SK-N-SH (cell line): Measurements from ENCODE around the gene KRTAP9-8. TPM values are rescaled to one million over a fixed set of nuclear protein-coding genes. Genes with fewer than 3 reads are reported as not detected.

ENCODE experiments used
- CTCF ChIA-PET: fragments of 300-600, 350-600 bp; formaldehyde crosslinking; extraction: SDS; loops from one replicate; lab custom pipeline; 2021; lab: Yijun Ruan, JAX
- POLR2A ChIA-PET: fragments of 350-600 bp; sonication (Branson Sonifier 250); formaldehyde crosslinking; extraction: SDS; loops from one replicate; lab custom pipeline; 2020; ENCODE audit warnings: antibody characterized with exemption, inconsistent platforms; lab: Yijun Ruan, JAX
- DNase-seq: peaks from one replicate; pipeline ENCODE4 v3.0.0; 2012
- H2AFZ ChIP-seq: fragments of 200-600 bp; sonication (generic); 2 replicates; pipeline ENCODE4 v1.8.1; 2016; ENCODE audit warnings: antibody characterized with exemption, mild to moderate bottlenecking, low read depth
- H3F3A ChIP-seq: fragments of 200-600 bp; sonication (generic); replicated peaks from 2 replicates; pipeline ENCODE3; 2016; ENCODE audit warnings: antibody characterized with exemption, mild to moderate bottlenecking; ENCODE audit not compliant: insufficient read depth
- H3K27ac ChIP-seq, 2 experiments: fragments of 200-500 bp in 1 of 2; fragments of 200-600 bp in 1 of 2; sonication (Bioruptor generic) in 1 of 2; sonication (generic), shearing (Covaris generic) in 1 of 2; 2 replicates each; pipeline versions ENCODE4 v1.5.1 to v1.6.1; 2014 to 2016; ENCODE audit warnings: low read depth in 2 of 2, inconsistent platforms in 1 of 2, low read length in 1 of 2, mild to moderate bottlenecking in 1 of 2, mixed read lengths in 1 of 2
- H3K27me3 ChIP-seq: fragments of 200-600 bp; sonication (generic), shearing (Covaris generic); 2 replicates; pipeline ENCODE4 v1.6.1; 2016; ENCODE audit warnings: mixed run types; ENCODE audit not compliant: insufficient read depth
- H3K36me3 ChIP-seq, 2 experiments: fragments of 200-500 bp in 1 of 2; fragments of 200-600 bp in 1 of 2; sonication (Bioruptor generic) in 1 of 2; sonication (generic) in 1 of 2; replicated peaks in 1 of 2; 2 replicates each; pipeline versions ENCODE3 to v1.5.1; 2014 to 2016; ENCODE audit warnings: low read length in 1 of 2, mild to moderate bottlenecking in 1 of 2; ENCODE audit not compliant: insufficient read depth in 2 of 2, control insufficient read depth in 1 of 2
- H3K4me1 ChIP-seq, 2 experiments: fragments of 200-500 bp in 1 of 2; fragments of 200-600 bp in 1 of 2; sonication (Bioruptor generic) in 1 of 2; sonication (generic), shearing (Covaris generic) in 1 of 2; 2 replicates each; pipeline versions ENCODE4 v1.5.1 to v1.6.1; 2014 to 2016; ENCODE audit warnings: low read depth in 1 of 2, low read length in 1 of 2, mixed run types in 1 of 2; ENCODE audit not compliant: insufficient read depth in 2 of 2, control insufficient read depth in 1 of 2
- H3K4me2 ChIP-seq: fragments of 200-600 bp; sonication (generic), shearing (Covaris generic); 2 replicates; pipeline ENCODE4 v1.6.1; 2017; ENCODE audit warnings: mixed run types
- H3K4me3 ChIP-seq, 2 experiments: fragments of 200-500 bp in 1 of 2; fragments of 200-600 bp in 1 of 2; sonication (Bioruptor generic) in 1 of 2; sonication (generic), shearing (Covaris generic) in 1 of 2; 2 replicates each; pipeline versions ENCODE4 v1.5.1 to v1.8.1; 2014 to 2016; ENCODE audit warnings: low read depth in 2 of 2, inconsistent platforms in 1 of 2, low read length in 1 of 2, mild to moderate bottlenecking in 1 of 2, mixed read lengths in 1 of 2, moderate library complexity in 1 of 2
- H3K79me2 ChIP-seq: fragments of 200-600 bp; sonication (generic); 2 replicates; pipeline ENCODE4 v1.8.1; 2017; ENCODE audit warnings: mild to moderate bottlenecking; ENCODE audit not compliant: insufficient read depth
- H3K9ac ChIP-seq: fragments of 200-600 bp; sonication (generic); 2 replicates; pipeline ENCODE4 v1.6.1; 2017; ENCODE audit warnings: mixed run types
- H3K9me2 ChIP-seq: fragments of 200-600 bp; sonication (generic); 2 replicates; pipeline ENCODE4 v1.6.1; 2017; ENCODE audit warnings: mixed run types
- H3K9me3 ChIP-seq: fragments of 200-600 bp; sonication (generic); 2 replicates; pipeline ENCODE4 v1.6.1; 2017; ENCODE audit warnings: mixed run types, mild to moderate bottlenecking, moderate library complexity
- H4K20me1 ChIP-seq: fragments of 200-600 bp; sonication (generic); 2 replicates; pipeline ENCODE4 v1.6.1; 2017; ENCODE audit warnings: mild to moderate bottlenecking, mixed run types; ENCODE audit not compliant: insufficient read depth
- FOSL2 ChIP-seq: IDR thresholded peaks from 2 replicates; pipeline ENCODE4 v1.4.0; 2012; ENCODE audit warnings: low read depth, mild to moderate bottlenecking, moderate library complexity, borderline replicate concordance
- FOXJ3 ChIP-seq: sonication (generic); formaldehyde crosslinking; IDR thresholded peaks from 2 replicates; pipeline ENCODE4 v1.5.1; 2020; ENCODE audit warnings: mild to moderate bottlenecking, missing genetic modification reagents
- GABPA ChIP-seq: IDR thresholded peaks from 2 replicates; pipeline ENCODE4 v1.4.0; 2012; ENCODE audit warnings: low read depth, mild to moderate bottlenecking
- GATA2 ChIP-seq: sonication (generic); formaldehyde crosslinking; IDR thresholded peaks from 2 replicates; pipeline ENCODE4 v1.5.0; 2020; ENCODE audit warnings: mild to moderate bottlenecking, missing genetic modification reagents
- JUND ChIP-seq: IDR thresholded peaks from 2 replicates; pipeline ENCODE4 v1.4.0; 2012
- MEF2A ChIP-seq: IDR thresholded peaks from 2 replicates; pipeline ENCODE4 v1.4.0; 2012; ENCODE audit warnings: low read depth, borderline replicate concordance
- MXI1 ChIP-seq: IDR thresholded peaks from 2 replicates; pipeline ENCODE4 v1.6.1; 2012; ENCODE audit warnings: mild to moderate bottlenecking, low read depth, low read length, improper control_type of control experiment
- NRF1 ChIP-seq: IDR thresholded peaks from 2 replicates; pipeline ENCODE4 v1.6.1; 2012; ENCODE audit warnings: low read depth, mild to moderate bottlenecking, low read length
- RCOR1 ChIP-seq: fragments of 150-350 bp; IDR thresholded peaks from 2 replicates; pipeline ENCODE4 v1.6.1; 2017; ENCODE audit warnings: antibody characterized with exemption, low read length
- RFX5 ChIP-seq: IDR thresholded peaks from 2 replicates; pipeline ENCODE4 v1.6.1; 2012; ENCODE audit warnings: mild to moderate bottlenecking, improper control_type of control experiment, low read length
- RXRA ChIP-seq: IDR thresholded peaks from 2 replicates; pipeline ENCODE4 v1.4.0; 2012; ENCODE audit warnings: low read depth, mild to moderate bottlenecking, borderline replicate concordance
- SMC3 ChIP-seq: IDR thresholded peaks from 2 replicates; pipeline ENCODE4 v1.6.1; 2012; ENCODE audit warnings: low read depth, low read length, improper control_type of control experiment
- TAF1 ChIP-seq: IDR thresholded peaks from 2 replicates; pipeline ENCODE4 v1.6.1; 2012; ENCODE audit warnings: low read depth, mild to moderate bottlenecking, low read length, moderate library complexity, borderline replicate concordance
- TCF12 ChIP-seq: IDR thresholded peaks from 2 replicates; pipeline ENCODE4 v1.4.0; 2012
- polyA plus RNA-seq, 3 experiments: library from polyadenylated mRNA; depleted of rRNA; stranded (reverse); fragments of >200 nt; gene quantifications; 2 replicates each; pipeline ENCODE4 v1.2.3, GENCODE V29; 2012
- TF ChIP-seq, protein P1 (sequence below): IDR thresholded peaks from 2 replicates; pipeline ENCODE4; 2012
- TF ChIP-seq, protein P2 (sequence below): fragments of 150-350 bp; IDR thresholded peaks from 2 replicates; pipeline ENCODE4 v1.6.1; 2016; ENCODE audit warnings: mild to moderate bottlenecking, low read depth, low read length
- TF ChIP-seq, protein P3 (sequence below): IDR thresholded peaks from 2 replicates; pipeline ENCODE4 v1.4.0; 2012; ENCODE audit warnings: low read depth, borderline replicate concordance

Gene KRTAP9-8
- polyA plus RNA-seq, 1 of the 3 experiments (the other 2 are of a cell fraction): not detected

DNA sequence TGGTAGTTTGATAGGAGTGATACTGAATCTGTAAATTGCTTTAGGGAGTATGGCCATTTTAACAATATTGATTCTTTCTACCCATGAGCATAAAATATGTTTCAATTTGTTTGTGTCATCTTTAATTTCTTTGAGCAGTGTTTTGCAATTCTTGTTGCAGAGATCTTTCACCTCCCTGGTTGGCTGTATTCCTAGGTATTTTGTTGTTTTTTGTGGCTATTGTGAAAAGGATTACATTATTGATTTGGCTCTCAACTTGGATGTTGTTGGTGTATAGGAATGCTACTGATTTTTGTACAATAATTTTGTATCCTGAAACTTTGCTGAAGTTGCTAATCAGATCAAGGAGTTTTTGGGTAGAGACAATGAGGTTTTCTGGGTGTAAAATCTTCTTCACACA is 20.6 kb downstream of the KRTAP9-8 start:
- no peaks in the 10 kb centered on the region for H3K36me3 ChIP-seq
- no peaks in the 10 kb centered on the region for H3K9me2 ChIP-seq
- H3K27ac ChIP-seq: no peak overlapping the region
- DNase-seq: no peak
- ChIA-PET CTCF (no interaction called here), POLR2A (no interaction called here)
- H3K4me2 ChIP-seq: no peak overlapping the region
- no peak overlapping the region for H3K4me3 ChIP-seq
- TF ChIP-seq, protein P1, sequence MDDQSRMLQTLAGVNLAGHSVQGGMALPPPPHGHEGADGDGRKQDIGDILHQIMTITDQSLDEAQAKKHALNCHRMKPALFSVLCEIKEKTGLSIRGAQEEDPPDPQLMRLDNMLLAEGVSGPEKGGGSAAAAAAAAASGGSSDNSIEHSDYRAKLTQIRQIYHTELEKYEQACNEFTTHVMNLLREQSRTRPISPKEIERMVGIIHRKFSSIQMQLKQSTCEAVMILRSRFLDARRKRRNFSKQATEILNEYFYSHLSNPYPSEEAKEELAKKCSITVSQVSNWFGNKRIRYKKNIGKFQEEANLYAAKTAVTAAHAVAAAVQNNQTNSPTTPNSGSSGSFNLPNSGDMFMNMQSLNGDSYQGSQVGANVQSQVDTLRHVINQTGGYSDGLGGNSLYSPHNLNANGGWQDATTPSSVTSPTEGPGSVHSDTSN: no peak
- TF ChIP-seq SMC3 (no peak), TCF12 (no peak), RFX5 (no peak), RCOR1 (no peak), GATA2 (CRISPR knock-in tag) (no peak), FOSL2 (no peak), FOXJ3 (CRISPR knock-in tag) (no peak), TAF1 (no peak), GABPA (no peak), RXRA (no peak), MEF2A (no peak), JUND (no peak), MXI1 (no peak), NRF1 (no peak)
- TF ChIP-seq, protein P2, sequence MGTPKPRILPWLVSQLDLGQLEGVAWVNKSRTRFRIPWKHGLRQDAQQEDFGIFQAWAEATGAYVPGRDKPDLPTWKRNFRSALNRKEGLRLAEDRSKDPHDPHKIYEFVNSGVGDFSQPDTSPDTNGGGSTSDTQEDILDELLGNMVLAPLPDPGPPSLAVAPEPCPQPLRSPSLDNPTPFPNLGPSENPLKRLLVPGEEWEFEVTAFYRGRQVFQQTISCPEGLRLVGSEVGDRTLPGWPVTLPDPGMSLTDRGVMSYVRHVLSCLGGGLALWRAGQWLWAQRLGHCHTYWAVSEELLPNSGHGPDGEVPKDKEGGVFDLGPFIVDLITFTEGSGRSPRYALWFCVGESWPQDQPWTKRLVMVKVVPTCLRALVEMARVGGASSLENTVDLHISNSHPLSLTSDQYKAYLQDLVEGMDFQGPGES: no peak
- TF ChIP-seq, protein P3, sequence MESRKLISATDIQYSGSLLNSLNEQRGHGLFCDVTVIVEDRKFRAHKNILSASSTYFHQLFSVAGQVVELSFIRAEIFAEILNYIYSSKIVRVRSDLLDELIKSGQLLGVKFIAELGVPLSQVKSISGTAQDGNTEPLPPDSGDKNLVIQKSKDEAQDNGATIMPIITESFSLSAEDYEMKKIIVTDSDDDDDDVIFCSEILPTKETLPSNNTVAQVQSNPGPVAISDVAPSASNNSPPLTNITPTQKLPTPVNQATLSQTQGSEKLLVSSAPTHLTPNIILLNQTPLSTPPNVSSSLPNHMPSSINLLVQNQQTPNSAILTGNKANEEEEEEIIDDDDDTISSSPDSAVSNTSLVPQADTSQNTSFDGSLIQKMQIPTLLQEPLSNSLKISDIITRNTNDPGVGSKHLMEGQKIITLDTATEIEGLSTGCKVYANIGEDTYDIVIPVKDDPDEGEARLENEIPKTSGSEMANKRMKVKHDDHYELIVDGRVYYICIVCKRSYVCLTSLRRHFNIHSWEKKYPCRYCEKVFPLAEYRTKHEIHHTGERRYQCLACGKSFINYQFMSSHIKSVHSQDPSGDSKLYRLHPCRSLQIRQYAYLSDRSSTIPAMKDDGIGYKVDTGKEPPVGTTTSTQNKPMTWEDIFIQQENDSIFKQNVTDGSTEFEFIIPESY: no peak
- H3F3A ChIP-seq: peaks cover 3% of the 10 kb centered on the region
- H3K4me1 ChIP-seq: no peaks in the 10 kb centered on the region
- H3K27me3 ChIP-seq: peaks cover 23% of the 10 kb centered on the region; the same call in 1 of the 2 replicates
- no peak overlapping the region for H3K9ac ChIP-seq
- H4K20me1 ChIP-seq: no peaks in the 10 kb centered on the region
- H2AFZ ChIP-seq: no peak overlapping the region
- no peaks in the 10 kb centered on the region for H3K9me3 ChIP-seq
- H3K79me2 ChIP-seq: no peaks in the 10 kb centered on the region
